ENCODE measurements around the gene UBR7. TPM values are rescaled to one million over a fixed set of nuclear protein-coding genes. Genes with fewer than 3 reads are reported as not detected.

Gene UBR7, protein sequence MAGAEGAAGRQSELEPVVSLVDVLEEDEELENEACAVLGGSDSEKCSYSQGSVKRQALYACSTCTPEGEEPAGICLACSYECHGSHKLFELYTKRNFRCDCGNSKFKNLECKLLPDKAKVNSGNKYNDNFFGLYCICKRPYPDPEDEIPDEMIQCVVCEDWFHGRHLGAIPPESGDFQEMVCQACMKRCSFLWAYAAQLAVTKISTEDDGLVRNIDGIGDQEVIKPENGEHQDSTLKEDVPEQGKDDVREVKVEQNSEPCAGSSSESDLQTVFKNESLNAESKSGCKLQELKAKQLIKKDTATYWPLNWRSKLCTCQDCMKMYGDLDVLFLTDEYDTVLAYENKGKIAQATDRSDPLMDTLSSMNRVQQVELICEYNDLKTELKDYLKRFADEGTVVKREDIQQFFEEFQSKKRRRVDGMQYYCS
- 27.2 and 35.2 TPM in 2 replicates for total RNA-seq

DNA sequence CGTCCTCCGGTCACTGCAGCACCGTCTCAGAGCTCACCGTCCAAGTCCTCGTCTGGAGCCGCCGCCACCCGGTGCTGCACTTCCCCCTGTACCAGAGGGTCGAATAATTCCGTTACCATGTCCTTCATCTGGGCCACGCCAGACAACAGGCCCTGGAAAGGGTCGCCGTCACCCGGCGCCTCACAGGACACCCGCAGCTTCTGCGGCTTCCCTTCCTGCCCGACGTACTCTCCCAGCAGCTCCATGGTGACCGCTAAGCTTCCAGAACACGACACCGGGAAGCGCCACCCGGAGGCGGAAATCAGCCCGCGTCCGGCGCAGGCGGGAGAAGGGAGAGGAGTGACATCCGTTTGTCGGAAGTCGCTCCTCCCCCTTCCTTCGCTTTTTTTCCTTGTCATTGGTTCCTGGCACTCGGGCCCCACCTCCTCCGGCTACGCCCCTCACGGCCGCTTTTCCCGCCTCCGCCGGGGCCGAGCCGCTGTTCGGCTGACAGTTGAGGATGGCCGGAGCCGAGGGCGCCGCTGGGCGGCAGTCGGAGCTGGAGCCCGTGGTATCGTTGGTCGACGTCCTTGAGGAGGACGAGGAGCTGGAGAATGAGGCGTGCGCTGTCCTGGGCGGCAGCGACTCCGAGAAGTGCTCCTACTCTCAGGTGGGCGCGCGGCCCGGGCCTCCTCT, at the start of gene UBR7, which contains the start of gene GON7:
TSS of gene UBR7 (plus strand) at position 464 of the 675 bp plus-strand sequence. CDS start at position 500, 36 bp downstream.
TSS of gene GON7 (minus strand) at position 273 of the 675 bp plus-strand sequence. CDS start at position 245, 28 bp downstream.

GRCh38 chr14:93184391-93185348, 22.4 kb upstream of the UBR7 start, which contains the start of the genes LYSET and MOAP1:
LYSET (plus strand) TSS chr14:93185317; CDS start chr14:93185406, 89 bp downstream.
MOAP1 (minus strand) TSS chr14:93184897; CDS start chr14:93184242, 655 bp downstream.

Other genes starting within 250 kb of the UBR7 start
- 18.0 and 18.1 TPM in 2 replicates for gene ITPK1, start 91.3 kb upstream of the UBR7 start, total RNA-seq
- 10.7 and 12.2 TPM in 2 replicates for gene MOAP1, start 22.4 kb upstream of the UBR7 start, total RNA-seq
- 8.9 and 12.3 TPM in 2 replicates for gene LYSET, start 21.9 kb upstream of the UBR7 start, total RNA-seq
- gene GON7, start 191 bp upstream of the UBR7 start, total RNA-seq: 14.6 and 19.2 TPM in 2 replicates
- 40.6 and 40.9 TPM in 2 replicates for gene BTBD7, start 125.8 kb downstream of the UBR7 start, total RNA-seq
- not detected in 2 replicates for gene COX8C, start 139.9 kb downstream of the UBR7 start, total RNA-seq
- gene UNC79, start 223.7 kb downstream of the UBR7 start, total RNA-seq: 0.11 TPM in 1 of 2 replicates, not detected in the other

Data from articular chondrocyte of knee joint (primary cell).